ENCODE results near the gene RPN2.

The RPN2 gene

DNA sequence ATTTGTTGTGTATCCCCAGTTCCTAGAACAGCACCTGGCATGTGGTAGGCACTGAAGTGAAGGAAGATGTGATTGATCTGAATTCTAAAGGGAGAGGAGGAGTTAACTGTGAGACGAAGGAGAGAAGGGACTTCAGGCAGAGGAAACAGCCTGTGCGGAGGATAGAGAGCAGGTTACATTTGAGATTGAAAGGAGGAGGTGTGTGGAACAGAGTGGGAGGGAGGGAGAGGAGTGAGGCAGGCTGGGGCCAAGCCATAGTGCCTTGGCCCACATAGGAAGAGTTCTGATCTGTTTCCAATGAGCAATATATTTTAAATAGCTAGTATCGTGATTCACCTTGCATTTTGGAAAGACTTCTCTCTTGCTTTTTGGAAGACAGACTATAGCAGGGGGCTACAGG is 14.1 kb downstream of the RPN2 start:
- TF ChIP-seq ZNF8 (CRISPR knock-in tag; IDR thresholded peaks at IDR 0.05), result no peak
- no peak for TF ChIP-seq RARB (CRISPR knock-in tag; IDR thresholded peaks at IDR 0.05)
- no peak for TF ChIP-seq TOX (CRISPR knock-in tag; IDR thresholded peaks at IDR 0.05; ENCODE audit: borderline replicate concordance)
- no peak for TF ChIP-seq PPARA (CRISPR knock-in tag; IDR thresholded peaks at IDR 0.05; ENCODE audit: borderline replicate concordance)
- TF ChIP-seq ESRRG (CRISPR knock-in tag; IDR thresholded peaks at IDR 0.05), result no peak
- TF ChIP-seq, protein P1, sequence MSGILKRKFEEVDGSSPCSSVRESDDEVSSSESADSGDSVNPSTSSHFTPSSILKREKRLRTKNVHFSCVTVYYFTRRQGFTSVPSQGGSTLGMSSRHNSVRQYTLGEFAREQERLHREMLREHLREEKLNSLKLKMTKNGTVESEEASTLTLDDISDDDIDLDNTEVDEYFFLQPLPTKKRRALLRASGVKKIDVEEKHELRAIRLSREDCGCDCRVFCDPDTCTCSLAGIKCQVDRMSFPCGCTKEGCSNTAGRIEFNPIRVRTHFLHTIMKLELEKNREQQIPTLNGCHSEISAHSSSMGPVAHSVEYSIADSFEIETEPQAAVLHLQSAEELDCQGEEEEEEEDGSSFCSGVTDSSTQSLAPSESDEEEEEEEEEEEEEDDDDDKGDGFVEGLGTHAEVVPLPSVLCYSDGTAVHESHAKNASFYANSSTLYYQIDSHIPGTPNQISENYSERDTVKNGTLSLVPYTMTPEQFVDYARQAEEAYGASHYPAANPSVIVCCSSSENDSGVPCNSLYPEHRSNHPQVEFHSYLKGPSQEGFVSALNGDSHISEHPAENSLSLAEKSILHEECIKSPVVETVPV (CRISPR knock-in tag; IDR thresholded peaks at IDR 0.05), result no peak
- no peak for TF ChIP-seq ARNTL (CRISPR knock-in tag; IDR thresholded peaks at IDR 0.05; ENCODE audit: borderline replicate concordance, low read depth)
- no peak for TF ChIP-seq ZFP30 (CRISPR knock-in tag; IDR thresholded peaks at IDR 0.05)
- TF ChIP-seq TCF4 (CRISPR knock-in tag; IDR thresholded peaks at IDR 0.05; ENCODE audit: borderline replicate concordance), result no peak
- TF ChIP-seq ZFP3 (CRISPR knock-in tag; IDR thresholded peaks at IDR 0.05), result no peak
- TF ChIP-seq, protein P2, sequence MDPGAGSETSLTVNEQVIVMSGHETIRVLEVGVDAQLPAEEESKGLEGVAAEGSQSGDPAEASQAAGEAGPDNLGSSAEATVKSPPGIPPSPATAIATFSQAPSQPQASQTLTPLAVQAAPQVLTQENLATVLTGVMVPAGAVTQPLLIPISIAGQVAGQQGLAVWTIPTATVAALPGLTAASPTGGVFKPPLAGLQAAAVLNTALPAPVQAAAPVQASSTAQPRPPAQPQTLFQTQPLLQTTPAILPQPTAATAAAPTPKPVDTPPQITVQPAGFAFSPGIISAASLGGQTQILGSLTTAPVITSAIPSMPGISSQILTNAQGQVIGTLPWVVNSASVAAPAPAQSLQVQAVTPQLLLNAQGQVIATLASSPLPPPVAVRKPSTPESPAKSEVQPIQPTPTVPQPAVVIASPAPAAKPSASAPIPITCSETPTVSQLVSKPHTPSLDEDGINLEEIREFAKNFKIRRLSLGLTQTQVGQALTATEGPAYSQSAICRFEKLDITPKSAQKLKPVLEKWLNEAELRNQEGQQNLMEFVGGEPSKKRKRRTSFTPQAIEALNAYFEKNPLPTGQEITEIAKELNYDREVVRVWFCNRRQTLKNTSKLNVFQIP (CRISPR knock-in tag; IDR thresholded peaks at IDR 0.05; ENCODE audit: borderline replicate concordance, low read depth), result no peak
- no peak for TF ChIP-seq ZNF565 (CRISPR knock-in tag; conservative IDR thresholded peaks at IDR 0.05; ENCODE audit: low read depth)
- TF ChIP-seq CSDC2 (CRISPR knock-in tag; IDR thresholded peaks at IDR 0.05), result no peak
- no peak for TF ChIP-seq PATZ1 (CRISPR knock-in tag; IDR thresholded peaks at IDR 0.05; ENCODE audit: borderline replicate concordance)
- no peak for TF ChIP-seq OSR1 (CRISPR knock-in tag; IDR thresholded peaks at IDR 0.05)
- TF ChIP-seq, protein P3, sequence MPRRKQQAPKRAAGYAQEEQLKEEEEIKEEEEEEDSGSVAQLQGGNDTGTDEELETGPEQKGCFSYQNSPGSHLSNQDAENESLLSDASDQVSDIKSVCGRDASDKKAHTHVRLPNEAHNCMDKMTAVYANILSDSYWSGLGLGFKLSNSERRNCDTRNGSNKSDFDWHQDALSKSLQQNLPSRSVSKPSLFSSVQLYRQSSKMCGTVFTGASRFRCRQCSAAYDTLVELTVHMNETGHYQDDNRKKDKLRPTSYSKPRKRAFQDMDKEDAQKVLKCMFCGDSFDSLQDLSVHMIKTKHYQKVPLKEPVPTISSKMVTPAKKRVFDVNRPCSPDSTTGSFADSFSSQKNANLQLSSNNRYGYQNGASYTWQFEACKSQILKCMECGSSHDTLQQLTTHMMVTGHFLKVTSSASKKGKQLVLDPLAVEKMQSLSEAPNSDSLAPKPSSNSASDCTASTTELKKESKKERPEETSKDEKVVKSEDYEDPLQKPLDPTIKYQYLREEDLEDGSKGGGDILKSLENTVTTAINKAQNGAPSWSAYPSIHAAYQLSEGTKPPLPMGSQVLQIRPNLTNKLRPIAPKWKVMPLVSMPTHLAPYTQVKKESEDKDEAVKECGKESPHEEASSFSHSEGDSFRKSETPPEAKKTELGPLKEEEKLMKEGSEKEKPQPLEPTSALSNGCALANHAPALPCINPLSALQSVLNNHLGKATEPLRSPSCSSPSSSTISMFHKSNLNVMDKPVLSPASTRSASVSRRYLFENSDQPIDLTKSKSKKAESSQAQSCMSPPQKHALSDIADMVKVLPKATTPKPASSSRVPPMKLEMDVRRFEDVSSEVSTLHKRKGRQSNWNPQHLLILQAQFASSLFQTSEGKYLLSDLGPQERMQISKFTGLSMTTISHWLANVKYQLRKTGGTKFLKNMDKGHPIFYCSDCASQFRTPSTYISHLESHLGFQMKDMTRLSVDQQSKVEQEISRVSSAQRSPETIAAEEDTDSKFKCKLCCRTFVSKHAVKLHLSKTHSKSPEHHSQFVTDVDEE (CRISPR knock-in tag; IDR thresholded peaks at IDR 0.05), result no peak
- TF ChIP-seq, protein P4, sequence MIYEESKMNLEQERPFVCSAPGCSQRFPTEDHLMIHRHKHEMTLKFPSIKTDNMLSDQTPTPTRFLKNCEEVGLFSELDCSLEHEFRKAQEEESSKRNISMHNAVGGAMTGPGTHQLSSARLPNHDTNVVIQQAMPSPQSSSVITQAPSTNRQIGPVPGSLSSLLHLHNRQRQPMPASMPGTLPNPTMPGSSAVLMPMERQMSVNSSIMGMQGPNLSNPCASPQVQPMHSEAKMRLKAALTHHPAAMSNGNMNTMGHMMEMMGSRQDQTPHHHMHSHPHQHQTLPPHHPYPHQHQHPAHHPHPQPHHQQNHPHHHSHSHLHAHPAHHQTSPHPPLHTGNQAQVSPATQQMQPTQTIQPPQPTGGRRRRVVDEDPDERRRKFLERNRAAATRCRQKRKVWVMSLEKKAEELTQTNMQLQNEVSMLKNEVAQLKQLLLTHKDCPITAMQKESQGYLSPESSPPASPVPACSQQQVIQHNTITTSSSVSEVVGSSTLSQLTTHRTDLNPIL (CRISPR knock-in tag; IDR thresholded peaks at IDR 0.05; ENCODE audit: low read depth), result no peak
- ATAC-seq, result no peak

DNA sequence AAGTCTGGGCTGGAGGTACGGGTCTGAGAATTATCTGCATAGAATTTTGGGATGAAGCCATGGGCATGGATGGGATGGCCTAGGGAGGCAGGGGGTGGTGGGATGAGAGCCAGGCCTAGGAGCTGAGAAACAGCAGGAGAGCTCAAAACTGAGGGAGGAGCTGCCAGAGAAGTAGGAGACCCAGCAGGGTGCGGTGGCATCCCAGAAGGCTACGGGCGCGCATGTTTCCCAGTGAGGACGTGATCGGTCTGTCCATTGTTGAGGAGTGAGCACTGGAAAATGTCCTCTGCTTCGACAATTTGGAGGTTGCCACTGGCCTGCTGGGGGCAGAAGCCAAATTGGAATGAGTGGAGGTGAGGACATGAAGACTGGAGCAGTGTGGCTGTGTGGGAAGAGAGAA is 14.7 kb downstream of the RPN2 start:
- ATAC-seq, result no peak
- TF ChIP-seq ZNF8 (CRISPR knock-in tag; IDR thresholded peaks at IDR 0.05) (no peak), PATZ1 (CRISPR knock-in tag; IDR thresholded peaks at IDR 0.05; ENCODE audit: borderline replicate concordance) (no peak), SNAI2 (CRISPR knock-in tag; IDR thresholded peaks at IDR 0.05) (no peak), ZC3H10 (CRISPR knock-in tag; IDR thresholded peaks at IDR 0.05) (no peak), CSDC2 (CRISPR knock-in tag; IDR thresholded peaks at IDR 0.05) (no peak), OSR1 (CRISPR knock-in tag; IDR thresholded peaks at IDR 0.05) (no peak), TCF4 (CRISPR knock-in tag; IDR thresholded peaks at IDR 0.05; ENCODE audit: borderline replicate concordance) (no peak), GLIS3 (CRISPR knock-in tag; IDR thresholded peaks at IDR 0.05) (no peak), TOX (CRISPR knock-in tag; IDR thresholded peaks at IDR 0.05; ENCODE audit: borderline replicate concordance) (no peak), ZFP30 (CRISPR knock-in tag; IDR thresholded peaks at IDR 0.05) (no peak), ISL1 (CRISPR knock-in tag; IDR thresholded peaks at IDR 0.05) (no peak), ARNTL (CRISPR knock-in tag; IDR thresholded peaks at IDR 0.05; ENCODE audit: borderline replicate concordance, low read depth) (no peak), PPARA (CRISPR knock-in tag; IDR thresholded peaks at IDR 0.05; ENCODE audit: borderline replicate concordance) (no peak), ZNF565 (CRISPR knock-in tag; conservative IDR thresholded peaks at IDR 0.05; ENCODE audit: low read depth) (no peak), ZFP3 (CRISPR knock-in tag; IDR thresholded peaks at IDR 0.05) (no peak), RARB (CRISPR knock-in tag; IDR thresholded peaks at IDR 0.05) (no peak)
- TF ChIP-seq, protein P2 (CRISPR knock-in tag; IDR thresholded peaks at IDR 0.05; ENCODE audit: borderline replicate concordance, low read depth), result no peak
- TF ChIP-seq, protein P4 (CRISPR knock-in tag; IDR thresholded peaks at IDR 0.05; ENCODE audit: low read depth), result no peak
- TF ChIP-seq, protein P1 (CRISPR knock-in tag; IDR thresholded peaks at IDR 0.05), result no peak

Measured in SK-N-SH treated with all-trans-retinoic acid at 6 μM for 48 hours (cell line).